Measurements from ENCODE around the gene SLC25A28. TPM values are rescaled to one million over a fixed set of nuclear protein-coding genes. Genes with fewer than 3 reads are reported as not detected.
A peak's percentile ranks its signal among the peaks of the same experiment; 100 is the strongest.
"Not testable (repeated sequence)": the region's sequence is repeated elsewhere in the genome, so short reads cannot be mapped to it uniquely, and the experiment has no call there.

SLC25A28 gene
- total and polyA plus RNA-seq, 2 experiments from 2014 or later = 34.5 to 41.4 TPM

DNA sequence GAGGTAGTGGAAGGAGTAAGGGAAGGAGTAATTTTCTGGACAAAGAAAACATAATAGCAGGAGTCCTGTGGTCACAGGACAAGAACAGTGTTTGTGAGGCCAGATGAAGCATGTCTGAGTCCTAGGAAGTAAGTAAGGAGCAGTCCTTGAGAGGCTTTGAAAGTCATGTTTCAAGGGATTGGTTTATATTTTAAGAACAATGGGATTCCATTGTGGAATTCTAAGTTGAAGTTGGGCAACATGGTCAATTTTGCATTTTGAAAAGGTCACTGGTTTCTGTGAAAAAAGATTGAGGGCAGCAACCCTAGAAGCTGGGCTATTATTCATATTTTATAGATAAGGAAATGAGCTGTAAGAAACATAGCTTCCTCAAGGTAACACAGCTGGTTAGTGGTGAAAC, 10.8 kb upstream of the SLC25A28 start:
- H3K27ac ChIP-seq = no peak overlapping the region
- H3K27me3 ChIP-seq = no peaks in the 10 kb centered on the region
- no peak overlapping the region for H3K4me3 ChIP-seq
- DNase-seq (ENCODE audit: low read depth in 1 of 2, low spot score in 1 of 2) = peak in 1 of 2 donors; percentile 58
- no peaks in the 10 kb centered on the region for H3K4me1 ChIP-seq (ENCODE audit: low read depth)
- TF ChIP-seq, protein P1, sequence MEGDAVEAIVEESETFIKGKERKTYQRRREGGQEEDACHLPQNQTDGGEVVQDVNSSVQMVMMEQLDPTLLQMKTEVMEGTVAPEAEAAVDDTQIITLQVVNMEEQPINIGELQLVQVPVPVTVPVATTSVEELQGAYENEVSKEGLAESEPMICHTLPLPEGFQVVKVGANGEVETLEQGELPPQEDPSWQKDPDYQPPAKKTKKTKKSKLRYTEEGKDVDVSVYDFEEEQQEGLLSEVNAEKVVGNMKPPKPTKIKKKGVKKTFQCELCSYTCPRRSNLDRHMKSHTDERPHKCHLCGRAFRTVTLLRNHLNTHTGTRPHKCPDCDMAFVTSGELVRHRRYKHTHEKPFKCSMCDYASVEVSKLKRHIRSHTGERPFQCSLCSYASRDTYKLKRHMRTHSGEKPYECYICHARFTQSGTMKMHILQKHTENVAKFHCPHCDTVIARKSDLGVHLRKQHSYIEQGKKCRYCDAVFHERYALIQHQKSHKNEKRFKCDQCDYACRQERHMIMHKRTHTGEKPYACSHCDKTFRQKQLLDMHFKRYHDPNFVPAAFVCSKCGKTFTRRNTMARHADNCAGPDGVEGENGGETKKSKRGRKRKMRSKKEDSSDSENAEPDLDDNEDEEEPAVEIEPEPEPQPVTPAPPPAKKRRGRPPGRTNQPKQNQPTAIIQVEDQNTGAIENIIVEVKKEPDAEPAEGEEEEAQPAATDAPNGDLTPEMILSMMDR (IDR thresholded peaks at IDR 0.05; ENCODE audit: low read depth, low read length) = no peak
- no peaks in the 10 kb centered on the region for H3K36me3 ChIP-seq
- H3K9me3 ChIP-seq (ENCODE audit: low read depth) = no peaks in the 10 kb centered on the region

DNA sequence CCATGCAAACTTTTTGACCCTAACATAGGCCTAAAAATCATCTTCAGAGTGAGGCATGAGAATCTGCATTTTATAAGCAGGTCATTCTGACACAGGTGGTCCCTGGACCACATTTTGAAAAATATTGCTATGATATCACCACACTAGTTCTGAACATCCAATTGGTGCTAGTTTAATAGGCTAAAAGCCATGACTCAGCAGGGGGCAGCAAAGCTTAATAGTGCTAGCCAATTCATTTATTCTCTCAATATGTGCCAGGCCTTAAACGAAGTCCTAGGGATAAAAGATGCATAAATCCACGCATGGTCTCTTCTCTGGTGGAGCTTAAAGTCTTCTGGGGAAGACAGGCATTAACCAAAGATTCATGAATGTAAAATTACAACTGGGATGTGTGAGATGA, 10.2 kb upstream of the SLC25A28 start:
- Histone ChIP-seq H3K4me3 (no peak overlapping the region), H3K36me3 (no peaks in the 10 kb centered on the region), H3K27me3 (no peaks in the 10 kb centered on the region), H3K9me3 (ENCODE audit: low read depth) (no peaks in the 10 kb centered on the region), H3K4me1 (ENCODE audit: low read depth) (no peaks in the 10 kb centered on the region), H3K27ac (no peak overlapping the region)
- DNase-seq (ENCODE audit: low read depth in 1 of 2, low spot score in 1 of 2) = peak in 1 of 2 donors; percentile 79
- TF ChIP-seq, protein P1 (IDR thresholded peaks at IDR 0.05; ENCODE audit: low read depth, low read length) = peak; percentile 67

DNA sequence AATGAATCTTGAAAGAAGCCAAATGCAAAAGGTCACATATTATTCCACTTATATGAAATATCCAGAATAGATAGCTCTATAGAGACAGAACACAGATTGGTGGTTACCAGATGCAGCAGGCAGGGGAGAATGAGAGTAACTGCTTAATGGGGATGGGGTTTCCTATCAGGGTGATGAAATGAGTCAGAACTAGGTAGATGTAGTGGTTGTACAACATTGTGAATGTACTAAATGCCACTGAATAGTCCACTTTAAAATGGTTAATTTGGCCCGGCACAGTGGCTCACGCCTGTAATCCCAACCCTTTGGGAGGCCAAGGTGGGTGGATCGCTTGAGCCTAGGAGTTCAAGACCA, 9.4 kb upstream of the SLC25A28 start:
- Histone ChIP-seq H3K27me3 (no peaks in the 10 kb centered on the region), H3K36me3 (no peaks in the 10 kb centered on the region), H3K27ac (no peak overlapping the region), H3K9me3 (ENCODE audit: low read depth) (no peaks in the 10 kb centered on the region), H3K4me1 (ENCODE audit: low read depth) (no peaks in the 10 kb centered on the region), H3K4me3 (no peak overlapping the region)
- TF ChIP-seq, protein P1 (IDR thresholded peaks at IDR 0.05; ENCODE audit: low read depth, low read length) = no peak
- no peak for DNase-seq (ENCODE audit: low read depth in 1 of 2, low spot score in 1 of 2)

DNA sequence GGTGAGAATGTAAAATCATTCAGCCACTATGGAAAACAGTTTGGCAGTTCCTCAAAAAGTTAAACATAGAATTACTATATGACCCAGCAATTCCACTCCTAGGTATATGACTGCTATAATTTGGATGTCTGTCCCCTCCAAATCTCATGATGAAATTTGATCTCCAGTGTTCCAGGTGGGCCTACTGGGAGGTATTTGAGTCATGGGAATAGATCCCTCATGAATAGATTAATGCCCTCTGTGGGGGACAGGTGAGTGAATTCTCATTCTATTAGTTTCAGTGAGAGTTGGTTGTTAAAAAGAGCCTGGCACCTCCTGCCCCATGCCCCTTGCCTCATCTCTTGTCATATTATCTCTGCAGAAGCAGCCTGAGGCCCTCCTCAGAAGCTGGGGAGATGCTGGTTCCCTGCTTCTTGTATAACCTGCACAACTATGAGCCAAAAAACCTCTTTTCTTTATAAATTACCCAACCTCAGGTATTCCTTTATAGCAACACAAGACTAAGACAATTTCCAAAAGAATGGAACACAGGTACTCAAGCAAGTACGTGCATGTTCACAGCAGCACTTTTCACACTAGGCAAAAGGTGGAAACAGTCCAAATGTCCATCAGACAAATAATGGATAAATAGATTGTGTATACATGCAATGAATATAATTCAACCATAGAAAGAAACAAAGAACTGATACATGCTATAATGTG, 8.8 kb upstream of the SLC25A28 start:
- Histone ChIP-seq H3K9me3 (ENCODE audit: low read depth) (no peaks in the 10 kb centered on the region), H3K27me3 (no peaks in the 10 kb centered on the region), H3K27ac (no peak overlapping the region), H3K4me1 (ENCODE audit: low read depth) (no peaks in the 10 kb centered on the region), H3K4me3 (no peak overlapping the region), H3K36me3 (no peaks in the 10 kb centered on the region)
- TF ChIP-seq, protein P1 (IDR thresholded peaks at IDR 0.05; ENCODE audit: low read depth, low read length) = no peak
- DNase-seq (ENCODE audit: low read depth in 1 of 2, low spot score in 1 of 2) = no peak

DNA sequence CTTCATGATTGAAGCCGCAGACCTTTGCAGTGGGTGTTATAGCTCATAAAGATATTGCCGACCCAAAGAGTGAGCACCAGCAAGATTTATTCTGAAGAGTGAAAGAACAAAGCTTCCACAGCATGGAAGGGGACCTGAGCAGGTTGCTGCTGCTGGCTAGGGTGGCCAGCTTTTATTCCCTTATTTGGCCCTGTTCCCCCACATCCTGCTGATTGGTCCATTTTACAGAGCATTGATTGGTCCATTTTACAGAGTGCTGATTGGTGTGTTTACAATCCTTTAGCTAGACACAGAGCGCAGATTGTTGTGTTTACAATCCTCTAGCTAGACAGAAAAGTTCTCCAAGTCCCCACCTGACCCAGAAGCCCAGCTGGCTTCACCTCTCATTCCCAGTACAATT, 4.9 kb upstream of the SLC25A28 start:
- not testable (repeated sequence) for H3K27ac ChIP-seq; DNase-seq (ENCODE audit: low read depth in 1 of 2, low spot score in 1 of 2); H3K4me1 ChIP-seq (ENCODE audit: low read depth); H3K27me3 ChIP-seq; H3K36me3 ChIP-seq; H3K9me3 ChIP-seq (ENCODE audit: low read depth); H3K4me3 ChIP-seq

DNA sequence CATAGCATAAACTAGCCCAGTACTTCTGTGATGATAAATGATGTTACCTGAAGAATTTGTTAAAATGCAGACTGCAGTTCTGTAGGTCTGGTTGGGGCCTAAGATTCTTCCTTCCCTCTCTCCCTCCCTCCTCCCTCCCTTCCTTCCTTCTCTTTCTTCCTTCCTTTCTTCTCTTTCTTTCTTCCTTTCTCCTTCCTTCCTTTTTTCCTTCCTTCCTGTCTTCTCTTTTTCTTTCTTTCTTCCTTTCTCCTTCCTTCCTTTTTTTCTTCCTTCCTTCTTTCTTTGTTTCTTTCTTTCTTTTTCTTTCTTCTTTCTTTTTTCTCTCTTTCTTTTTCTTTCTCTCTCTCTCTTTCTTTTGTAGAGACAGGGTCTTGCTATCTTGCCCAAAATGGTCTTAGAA, 3.7 kb upstream of the SLC25A28 start:
- TF ChIP-seq, protein P1 (IDR thresholded peaks at IDR 0.05; ENCODE audit: low read depth, low read length) = no peak
- DNase-seq (ENCODE audit: low read depth in 1 of 2, low spot score in 1 of 2) = no peak
- Histone ChIP-seq H3K36me3 (no peaks in the 10 kb centered on the region), H3K9me3 (ENCODE audit: low read depth) (no peaks in the 10 kb centered on the region), H3K4me3 (no peak overlapping the region), H3K27ac (peak overlapping the region; percentile 59), H3K27me3 (no peaks in the 10 kb centered on the region), H3K4me1 (ENCODE audit: low read depth) (peaks cover 7% of the 10 kb centered on the region)

Data from cardiac muscle cell (in vitro differentiated cells and primary cell).